ENCODE results near the gene DCAF7. TPM values are rescaled to one million over a fixed set of nuclear protein-coding genes. Genes with fewer than 3 reads are reported as not detected.

Gene DCAF7
- total and polyA plus RNA-seq, 8 donors = 11.6 to 45.5 (median 17.4) TPM

- 70 to 79% (median 72%) methylated on average over 6 of the region's 6 CpGs for WGBS, 5 donors
- no peak overlapping the region for H3K4me3 ChIP-seq
- H3K9me3 ChIP-seq = no peaks in the 10 kb centered on the region
- no peak for TF ChIP-seq POLR2AphosphoS5 (IDR thresholded peaks at IDR 0.05)
- TF ChIP-seq EP300 (IDR thresholded peaks at IDR 0.05) = no peak
- TF ChIP-seq CTCF (IDR thresholded peaks at IDR 0.05) = no peak
- no peak for TF ChIP-seq POLR2A (IDR thresholded peaks at IDR 0.05)
- H3K4me1 ChIP-seq = no peaks in the 10 kb centered on the region
- intact Hi-C loops (cut with DNase I; ENCODE audit: low total_unique reads) = no loop called here
- peaks cover 0 to 17% (median 0%) of the 10 kb centered on the region in 3 donors for H3K27me3 ChIP-seq
- H3K27ac ChIP-seq = no peak overlapping the region
- no peak for DNase-seq
- no peaks in the 10 kb centered on the region for H3K36me3 ChIP-seq
Measured at GRCh38 chr17:63516910-63517824, 33.1 kb upstream of the DCAF7 start.

- TF ChIP-seq CTCF (IDR thresholded peaks at IDR 0.05) (no peak), POLR2AphosphoS5 (IDR thresholded peaks at IDR 0.05) (no peak), POLR2A (IDR thresholded peaks at IDR 0.05) (no peak), EP300 (IDR thresholded peaks at IDR 0.05) (no peak)
- intact Hi-C loops (cut with DNase I; ENCODE audit: low total_unique reads) = no loop called here
- Histone ChIP-seq H3K4me1 (peaks cover 1 to 5% (median 5%) of the 10 kb centered on the region in 4 donors), H3K4me3 (no peak overlapping the region), H3K27me3 (peaks cover 0 to 25% (median 0%) of the 10 kb centered on the region in 3 donors), H3K27ac (no peak overlapping the region), H3K36me3 (no peaks in the 10 kb centered on the region), H3K9me3 (no peaks in the 10 kb centered on the region)
- WGBS, 5 donors = 75 to 77% (median 76%) methylated on average over 7 to 8 of the region's 8 CpGs
- DNase-seq = no peak
Measured at GRCh38 chr17:63517825-63518534, 32.3 kb upstream of the DCAF7 start.

- Histone ChIP-seq H3K27me3 (peaks cover 0 to 39% (median 9%) of the 10 kb centered on the region in 3 donors), H3K27ac (no peak overlapping the region), H3K4me1 (peaks cover 5 to 11% (median 9%) of the 10 kb centered on the region in 4 donors), H3K4me3 (no peak overlapping the region), H3K36me3 (no peaks in the 10 kb centered on the region), H3K9me3 (no peaks in the 10 kb centered on the region)
- TF ChIP-seq CTCF (IDR thresholded peaks at IDR 0.05) (no peak), EP300 (IDR thresholded peaks at IDR 0.05) (no peak), POLR2AphosphoS5 (IDR thresholded peaks at IDR 0.05) (no peak), POLR2A (IDR thresholded peaks at IDR 0.05) (no peak)
- WGBS, 5 donors = 75 to 85% (median 80%) methylated on average over 1 of the region's 1 CpG
- intact Hi-C loops (cut with DNase I; ENCODE audit: low total_unique reads) = no loop called here
- DNase-seq = no peak
Measured at GRCh38 chr17:63519116-63519881, 31.0 kb upstream of the DCAF7 start.
